SK-N-SH treated with all-trans-retinoic acid at 6 μM for 48 hours (cell line): ENCODE measurements around the gene TULP1.

Experiments used
- CREB5 ChIP-seq: fragments of 250-450 bp; sonication (Bioruptor Pico); IDR thresholded peaks from 2 replicates; pipeline ENCODE4 v1.5.1; 2020; ENCODE audit warnings: low read depth, mild to moderate bottlenecking, moderate library complexity
- CSDC2 ChIP-seq: fragments of 250-450 bp; sonication (Bioruptor Pico); IDR thresholded peaks from 2 replicates; pipeline ENCODE4 v1.5.0; 2020; ENCODE audit warnings: mild to moderate bottlenecking, moderate library complexity
- GLIS3 ChIP-seq: fragments of 250-450 bp; sonication (Bioruptor Pico); IDR thresholded peaks from 2 replicates; pipeline ENCODE4 v1.5.0; 2020; ENCODE audit warnings: mild to moderate bottlenecking, moderate library complexity
- PPARA ChIP-seq: fragments of 250-450 bp; sonication (Bioruptor Pico); IDR thresholded peaks from 2 replicates; pipeline ENCODE4 v1.5.0; 2020; ENCODE audit warnings: mild to moderate bottlenecking, borderline replicate concordance
- RARB ChIP-seq: fragments of 250-450 bp; sonication (Bioruptor Pico); IDR thresholded peaks from 2 replicates; pipeline ENCODE4 v1.8.0; 2021; ENCODE audit warnings: mild to moderate bottlenecking, moderate library complexity
- ZC3H10 ChIP-seq: fragments of 250-450 bp; sonication (Bioruptor Pico); IDR thresholded peaks from 2 replicates; pipeline ENCODE4 v1.5.1; 2021; ENCODE audit warnings: mild to moderate bottlenecking, moderate library complexity
- ZFP3 ChIP-seq: fragments of 250-450 bp; sonication (Bioruptor Pico); IDR thresholded peaks from 2 replicates; pipeline ENCODE4 v1.5.0; 2020; ENCODE audit warnings: mild to moderate bottlenecking, moderate library complexity
- TF ChIP-seq, protein P1 (sequence below): fragments of 250-450 bp; sonication (Bioruptor Pico); IDR thresholded peaks from 2 replicates; pipeline ENCODE4 v1.5.1; 2021; ENCODE audit warnings: mild to moderate bottlenecking, moderate library complexity

DNA sequence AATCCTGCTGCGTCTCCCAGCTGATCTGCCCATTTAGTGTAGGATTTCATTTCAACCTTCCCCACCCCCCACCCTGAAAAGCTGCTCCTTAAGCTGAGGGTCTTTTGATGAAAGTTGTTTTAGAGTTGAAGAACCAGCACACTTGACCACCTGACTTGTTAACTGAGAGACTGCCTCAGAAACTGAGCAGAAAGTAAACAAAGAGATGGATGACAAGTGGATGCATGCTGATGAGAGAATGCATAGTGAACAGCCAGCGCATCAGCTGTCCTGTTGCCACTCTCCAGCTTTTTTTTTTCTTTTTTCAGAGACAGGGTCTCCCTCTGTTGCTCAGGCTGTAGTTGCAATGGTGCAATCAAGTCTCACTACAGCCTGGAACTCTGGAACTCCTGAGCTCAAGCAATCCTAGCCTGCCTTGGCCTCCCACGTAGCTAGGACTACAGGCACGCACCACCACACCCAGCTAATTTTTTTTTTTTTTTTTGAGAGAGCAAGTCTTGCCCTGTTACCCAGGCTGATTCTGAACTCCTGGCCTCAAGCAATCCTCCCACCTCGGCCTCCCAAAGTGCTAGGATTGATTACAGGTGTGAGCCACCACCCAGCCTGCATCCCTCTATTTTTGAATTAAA, 35.0 kb downstream of the TULP1 start:
- TF ChIP-seq CREB5 (no peak), ZFP3 (CRISPR knock-in tag) (no peak), CSDC2 (CRISPR knock-in tag) (no peak), PPARA (no peak), GLIS3 (CRISPR knock-in tag) (no peak), RARB (no peak), ZC3H10 (CRISPR knock-in tag) (no peak)
- TF ChIP-seq, protein P1, sequence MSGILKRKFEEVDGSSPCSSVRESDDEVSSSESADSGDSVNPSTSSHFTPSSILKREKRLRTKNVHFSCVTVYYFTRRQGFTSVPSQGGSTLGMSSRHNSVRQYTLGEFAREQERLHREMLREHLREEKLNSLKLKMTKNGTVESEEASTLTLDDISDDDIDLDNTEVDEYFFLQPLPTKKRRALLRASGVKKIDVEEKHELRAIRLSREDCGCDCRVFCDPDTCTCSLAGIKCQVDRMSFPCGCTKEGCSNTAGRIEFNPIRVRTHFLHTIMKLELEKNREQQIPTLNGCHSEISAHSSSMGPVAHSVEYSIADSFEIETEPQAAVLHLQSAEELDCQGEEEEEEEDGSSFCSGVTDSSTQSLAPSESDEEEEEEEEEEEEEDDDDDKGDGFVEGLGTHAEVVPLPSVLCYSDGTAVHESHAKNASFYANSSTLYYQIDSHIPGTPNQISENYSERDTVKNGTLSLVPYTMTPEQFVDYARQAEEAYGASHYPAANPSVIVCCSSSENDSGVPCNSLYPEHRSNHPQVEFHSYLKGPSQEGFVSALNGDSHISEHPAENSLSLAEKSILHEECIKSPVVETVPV (CRISPR knock-in tag), result no peak
